DMS 273 (cell line): ENCODE data around the gene RGL2.

Experiments used
- DNase-seq: peaks from one replicate; lab custom pipeline; 2025; ENCODE audit not compliant: unreplicated experiment; lab: John Stamatoyannopoulos, UW

Gene RGL2

GRCh38 chr6:33241968-33242367 lies 56.8 kb downstream of the RGL2 start:
- no peak for DNase-seq
